Large intestine (tissue), 3 donors: ENCODE measurements around the gene TSEN15. TPM values are rescaled to one million over a fixed set of nuclear protein-coding genes. Genes with fewer than 3 reads are reported as not detected.
"Not testable (repeated sequence)": the region's sequence is repeated elsewhere in the genome, so short reads cannot be mapped to it uniquely, and the experiment has no call there.

Source experiments
- DNase-seq, 2 donors: peaks; one replicate each; pipeline versions ENCODE4 v3.0.0 to v3.0.0-alpha.2; 2013
- H3K27ac ChIP-seq: one replicate; pipeline ENCODE4 v1.5.1; 2013; ENCODE audit warnings: low read length
- H3K27me3 ChIP-seq: 2 replicates; pipeline ENCODE4 v1.6.1; 2013; ENCODE audit warnings: low read length; ENCODE audit not compliant: control insufficient read depth, insufficient read depth
- H3K36me3 ChIP-seq: 2 replicates; pipeline ENCODE4 v1.6.1; 2013; ENCODE audit warnings: low read length; ENCODE audit not compliant: control insufficient read depth, insufficient read depth
- H3K4me1 ChIP-seq: one replicate; pipeline ENCODE4 v1.6.1; 2013; ENCODE audit warnings: low read length; ENCODE audit not compliant: control insufficient read depth, insufficient read depth
- H3K4me3 ChIP-seq: one replicate; pipeline ENCODE4 v1.5.1; 2013; ENCODE audit warnings: low read length
- H3K9me3 ChIP-seq: one replicate; pipeline ENCODE4 v1.6.1; 2013; ENCODE audit warnings: mild to moderate bottlenecking, low read depth, low read length, moderate library complexity; ENCODE audit not compliant: control insufficient read depth
- WGBS: methylation state at CpG from one replicate; pipeline ENCODE4 v1.1.5; 2013; ENCODE audit warnings: low lambda C conversion rate; ENCODE audit not compliant: insufficient coverage; 5-methylcytosine and 5-hydroxymethylcytosine counted together
- polyA plus RNA-seq: library from polyadenylated mRNA; unstranded; fragments of 120-200 nt; gene quantifications from one replicate; pipeline ENCODE4 v1.2.1, GENCODE V29; 2013

TSEN15 gene
- polyA plus RNA-seq, 1 donor: 29.1 TPM

- H3K4me3 ChIP-seq: peak overlapping the region; percentile 36
- H3K27ac ChIP-seq: no peak overlapping the region
- H3K27me3 ChIP-seq: peaks cover 70% of the 10 kb centered on the region
- H3K9me3 ChIP-seq: no peaks in the 10 kb centered on the region
- peak in 1 of 2 donors; percentile 45 for DNase-seq
- H3K4me1 ChIP-seq: peaks cover 5% of the 10 kb centered on the region
- H3K36me3 ChIP-seq: no peaks in the 10 kb centered on the region
- no CpG with 5 or more reads among the region's 29 CpGs for WGBS
Measured at GRCh38 chr1:184036517-184036949, 15.0 kb upstream of the TSEN15 start.

- H3K27me3 ChIP-seq: peaks cover 65% of the 10 kb centered on the region
Measured at GRCh38 chr1:184037849-184038591, 13.5 kb upstream of the TSEN15 start.

GRCh38 chr1:184039126-184039525 is 12.4 kb upstream of the TSEN15 start:
- Histone ChIP-seq H3K27ac (no peak overlapping the region), H3K27me3 (peaks cover 55% of the 10 kb centered on the region), H3K9me3 (no peaks in the 10 kb centered on the region), H3K4me1 (peaks cover 5% of the 10 kb centered on the region), H3K36me3 (no peaks in the 10 kb centered on the region), H3K4me3 (no peak overlapping the region)
- DNase-seq: no peak
- 100% methylated on average over 1 of the region's 4 CpGs for WGBS

More at GRCh38 chr1:184037849-184038591, 13.5 kb upstream of the TSEN15 start:
- no peak overlapping the region for H3K27ac ChIP-seq
- H3K4me1 ChIP-seq: peaks cover 5% of the 10 kb centered on the region
- H3K9me3 ChIP-seq: no peaks in the 10 kb centered on the region
- peak overlapping the region; percentile 34 for H3K4me3 ChIP-seq
- DNase-seq: no peak
- WGBS: 72% methylated on average over 3 of the region's 13 CpGs
- no peaks in the 10 kb centered on the region for H3K36me3 ChIP-seq

- no peak overlapping the region for H3K4me3 ChIP-seq
- no peak overlapping the region for H3K27ac ChIP-seq
- no peaks in the 10 kb centered on the region for H3K9me3 ChIP-seq
- H3K4me1 ChIP-seq: no peaks in the 10 kb centered on the region
- no peak for DNase-seq
- no peaks in the 10 kb centered on the region for H3K36me3 ChIP-seq
- no CpG with 5 or more reads among the region's 3 CpGs for WGBS
- H3K27me3 ChIP-seq: peaks cover 35% of the 10 kb centered on the region
Measured at GRCh38 chr1:184041731-184042130, 9.8 kb upstream of the TSEN15 start.

GRCh38 chr1:184043315-184043714 is 8.2 kb upstream of the TSEN15 start:
- peaks cover 22% of the 10 kb centered on the region for H3K27me3 ChIP-seq
- H3K36me3 ChIP-seq, DNase-seq, H3K4me3 ChIP-seq, H3K4me1 ChIP-seq, H3K9me3 ChIP-seq, H3K27ac ChIP-seq: not testable (repeated sequence)
- WGBS: 100% methylated on average over 1 of the region's 2 CpGs

GRCh38 chr1:184044603-184045376 is 6.7 kb upstream of the TSEN15 start:
- H3K4me3 ChIP-seq: no peak overlapping the region
- H3K36me3 ChIP-seq: no peaks in the 10 kb centered on the region
- peaks cover 8% of the 10 kb centered on the region for H3K27me3 ChIP-seq
- no peaks in the 10 kb centered on the region for H3K4me1 ChIP-seq
- no peaks in the 10 kb centered on the region for H3K9me3 ChIP-seq
- DNase-seq: no peak
- no peak overlapping the region for H3K27ac ChIP-seq
- WGBS: 75% methylated on average over 1 of the region's 3 CpGs

GRCh38 chr1:184047541-184047940 is 4.0 kb upstream of the TSEN15 start:
- H3K36me3 ChIP-seq: not testable (repeated sequence)

GRCh38 chr1:184048561-184049240 is 2.8 kb upstream of the TSEN15 start:
- no peak overlapping the region for H3K27ac ChIP-seq
- no peaks in the 10 kb centered on the region for H3K36me3 ChIP-seq
- WGBS: 67% methylated on average over 3 of the region's 4 CpGs
- no peaks in the 10 kb centered on the region for H3K9me3 ChIP-seq
- no peak for DNase-seq
- H3K27me3 ChIP-seq: no peaks in the 10 kb centered on the region
- H3K4me3 ChIP-seq: no peak overlapping the region
- H3K4me1 ChIP-seq: peaks cover 3% of the 10 kb centered on the region

More at GRCh38 chr1:184047541-184047940, 4.0 kb upstream of the TSEN15 start:
- no CpG with 5 or more reads among the region's 5 CpGs for WGBS
- not testable (repeated sequence) for H3K4me1 ChIP-seq, H3K27me3 ChIP-seq, H3K27ac ChIP-seq, H3K9me3 ChIP-seq, DNase-seq, H3K4me3 ChIP-seq

- Histone ChIP-seq H3K27me3 (no peaks in the 10 kb centered on the region), H3K36me3 (no peaks in the 10 kb centered on the region), H3K4me3 (no peak overlapping the region), H3K9me3 (no peaks in the 10 kb centered on the region), H3K27ac (no peak overlapping the region), H3K4me1 (peaks cover 3% of the 10 kb centered on the region)
- WGBS: 88% methylated on average over 2 of the region's 2 CpGs
- DNase-seq: no peak
Measured at GRCh38 chr1:184049291-184049690, 2.2 kb upstream of the TSEN15 start.

GRCh38 chr1:184049836-184050468 is 1.6 kb upstream of the TSEN15 start:
- Histone ChIP-seq H3K27me3 (no peaks in the 10 kb centered on the region), H3K4me3 (no peak overlapping the region), H3K4me1 (peaks cover 3% of the 10 kb centered on the region), H3K9me3 (no peaks in the 10 kb centered on the region), H3K36me3 (peaks cover 4% of the 10 kb centered on the region), H3K27ac (no peak overlapping the region)
- no CpG with 5 or more reads among the region's 2 CpGs for WGBS
- no peak for DNase-seq
